Mesenchymal stem cell (in vitro differentiated cells and primary cell): ENCODE results near the gene RBP7.

Experiments used
- DNase-seq: peaks from one replicate; pipeline ENCODE4 v3.0.0-alpha.2; 2013
- H2AFZ ChIP-seq: one replicate; pipeline ENCODE4 v1.6.1; 2013; ENCODE audit warnings: low read depth, mild to moderate bottlenecking, control low read depth, inconsistent platforms, low read length, moderate library complexity
- H2AK5ac ChIP-seq: 2 replicates; pipeline ENCODE4 v1.6.1; 2013; ENCODE audit warnings: low read length, moderate library complexity, mild to moderate bottlenecking, inconsistent platforms; ENCODE audit not compliant: severe bottlenecking
- H2BK120ac ChIP-seq: one replicate; pipeline ENCODE4 v1.6.1; 2013; ENCODE audit warnings: low read depth, mild to moderate bottlenecking, inconsistent platforms, low read length, moderate library complexity
- H2BK12ac ChIP-seq, 2 experiments: one replicate each; pipeline ENCODE4 v1.6.1; 2013; ENCODE audit warnings: inconsistent platforms in 2 of 2, low read length in 2 of 2, mild to moderate bottlenecking in 2 of 2, moderate library complexity in 2 of 2, control low read depth in 1 of 2
- H2BK15ac ChIP-seq: one replicate; pipeline ENCODE4 v1.6.1; 2013; ENCODE audit warnings: mild to moderate bottlenecking, low read depth, inconsistent platforms; ENCODE audit not compliant: poor library complexity, severe bottlenecking
- H2BK5ac ChIP-seq: 2 replicates; pipeline ENCODE4 v1.6.1; 2013; ENCODE audit warnings: low read depth, mild to moderate bottlenecking, low read length, control low read depth, inconsistent platforms; ENCODE audit not compliant: poor library complexity, severe bottlenecking
- H3K14ac ChIP-seq, 2 experiments: one replicate each; pipeline ENCODE4 v1.6.1; 2013; ENCODE audit warnings: inconsistent platforms in 2 of 2, low read length in 2 of 2, control low read depth in 1 of 2, mild to moderate bottlenecking in 1 of 2, moderate library complexity in 1 of 2
- H3K18ac ChIP-seq, 2 experiments: one replicate each; pipeline ENCODE4 v1.6.1; 2013; ENCODE audit warnings: inconsistent platforms in 2 of 2, low read length in 2 of 2, control low read depth in 1 of 2, low read depth in 1 of 2, mild to moderate bottlenecking in 1 of 2
- H3K23ac ChIP-seq, 2 experiments: one replicate each; pipeline ENCODE4 v1.6.1; 2013; ENCODE audit warnings: inconsistent platforms in 2 of 2, low read length in 2 of 2, mild to moderate bottlenecking in 2 of 2, moderate library complexity in 2 of 2, control low read depth in 1 of 2
- H3K27ac ChIP-seq: 2 replicates; pipeline ENCODE4 v1.5.1; 2013; ENCODE audit warnings: mild to moderate bottlenecking, moderate library complexity, low read length, control low read depth, inconsistent platforms; ENCODE audit not compliant: poor library complexity, severe bottlenecking
- H3K27me3 ChIP-seq, 2 experiments: 2 replicates each; pipeline versions ENCODE4 v1.6.1 to v1.7.0; 2013; ENCODE audit warnings: low read length in 2 of 2, mild to moderate bottlenecking in 2 of 2, moderate library complexity in 2 of 2, control low read depth in 1 of 2, inconsistent platforms in 1 of 2; ENCODE audit not compliant: control insufficient read depth in 1 of 2, insufficient read depth in 1 of 2
- H3K36me3 ChIP-seq, 2 experiments: 2 replicates each; pipeline versions ENCODE4 v1.6.1 to v1.7.0; 2013; ENCODE audit warnings: low read length in 2 of 2, control low read depth in 1 of 2, inconsistent platforms in 1 of 2, low read depth in 1 of 2, mild to moderate bottlenecking in 1 of 2; ENCODE audit not compliant: insufficient read depth in 2 of 2, control insufficient read depth in 1 of 2
- H3K4ac ChIP-seq, 2 experiments: one replicate each; pipeline ENCODE4 v1.6.1; 2013; ENCODE audit warnings: inconsistent platforms in 2 of 2, low read length in 2 of 2, mild to moderate bottlenecking in 2 of 2, moderate library complexity in 2 of 2, control low read depth in 1 of 2, low read depth in 1 of 2
- H3K4me1 ChIP-seq: 2 replicates; pipeline ENCODE4 v1.6.1; 2013; ENCODE audit warnings: low read depth, low read length, control low read depth; ENCODE audit not compliant: control insufficient read depth, insufficient read depth
- H3K4me2 ChIP-seq: 2 replicates; pipeline ENCODE4 v1.6.1; 2013; ENCODE audit warnings: low read length, mild to moderate bottlenecking, inconsistent platforms; ENCODE audit not compliant: poor library complexity, severe bottlenecking
- H3K4me3 ChIP-seq, 2 experiments: 2 replicates each; pipeline versions ENCODE4 v1.5.1 to v1.7.0; 2013; ENCODE audit warnings: low read length in 2 of 2, mild to moderate bottlenecking in 2 of 2, control low read depth in 1 of 2, low read depth in 1 of 2; ENCODE audit not compliant: insufficient read depth in 1 of 2
- H3K79me1 ChIP-seq: replicated peaks from 2 replicates; pipeline ENCODE4 v1.6.1; 2013; ENCODE audit warnings: mild to moderate bottlenecking, control low read depth, low read length, inconsistent platforms; ENCODE audit not compliant: poor library complexity, severe bottlenecking
- H3K9ac ChIP-seq: 2 replicates; pipeline ENCODE4 v1.7.0; 2013; ENCODE audit warnings: mild to moderate bottlenecking, low read length, moderate library complexity
- H3K9me3 ChIP-seq: 2 replicates; pipeline ENCODE4 v1.7.0; 2013; ENCODE audit warnings: mild to moderate bottlenecking, low read length; ENCODE audit not compliant: control insufficient read depth
- H4K8ac ChIP-seq: one replicate; pipeline ENCODE4 v1.6.1; 2013; ENCODE audit warnings: inconsistent platforms, mild to moderate bottlenecking, low read length, moderate library complexity
- H4K91ac ChIP-seq: one replicate; pipeline ENCODE4 v1.6.1; 2013; ENCODE audit warnings: mild to moderate bottlenecking, low read length, inconsistent platforms
- WGBS: methylation state at CpG from one replicate; pipeline ENCODE4 v1.1.7; 2013; ENCODE audit warnings: mixed read lengths; 5-methylcytosine and 5-hydroxymethylcytosine counted together

Gene RBP7

GRCh38 chr1:10045480-10046355 lies 48.7 kb downstream of the RBP7 start:
- no peak overlapping the region for H3K4me2 ChIP-seq
- no peaks in the 10 kb centered on the region for H3K27me3 ChIP-seq
- no peak overlapping the region for H3K9ac ChIP-seq
- peak overlapping the region; percentile 19 for H2BK120ac ChIP-seq
- H3K23ac ChIP-seq = no peak overlapping the region
- H2BK12ac ChIP-seq = no peak overlapping the region
- peak overlapping the region; percentile 75 for H4K91ac ChIP-seq
- no peak overlapping the region for H2BK5ac ChIP-seq
- H3K18ac ChIP-seq = peak overlapping the region in 1 of 2 experiments; percentile 21
- peaks cover 43% of the 10 kb centered on the region for H3K79me1 ChIP-seq
- H3K4ac ChIP-seq = no peak overlapping the region
- no peak overlapping the region for H3K14ac ChIP-seq
- 92% methylated on average over 8 of the region's 8 CpGs for WGBS
- H3K9me3 ChIP-seq = no peaks in the 10 kb centered on the region
- peaks cover 7% of the 10 kb centered on the region for H3K4me1 ChIP-seq
- no peak overlapping the region for H4K8ac ChIP-seq
- no peak overlapping the region for H2AK5ac ChIP-seq
- peaks cover 18 to 21% of the 10 kb centered on the region in 2 experiments for H3K36me3 ChIP-seq
- no peak overlapping the region for H3K27ac ChIP-seq
- H2AFZ ChIP-seq = no peak overlapping the region
- peak; percentile 74 for DNase-seq
- peak overlapping the region in 1 of 2 experiments; percentile 39 for H3K4me3 ChIP-seq
- no peak overlapping the region for H2BK15ac ChIP-seq

- Histone ChIP-seq H3K4me2 (no peak overlapping the region), H3K9ac (peak overlapping the region; percentile 53), H2BK12ac (peak overlapping the region in 1 of 2 experiments; percentile 24), H3K18ac (peak overlapping the region in 1 of 2 experiments; percentile 46), H3K14ac (no peak overlapping the region), H3K4ac (peak overlapping the region in 1 of 2 experiments; percentile 59), H3K79me1 (peaks cover 48% of the 10 kb centered on the region), H3K36me3 (peaks cover 16 to 21% of the 10 kb centered on the region in 2 experiments), H3K4me1 (peaks cover 7% of the 10 kb centered on the region), H4K8ac (no peak overlapping the region), H3K9me3 (no peaks in the 10 kb centered on the region), H4K91ac (no peak overlapping the region), H2AK5ac (no peak overlapping the region), H3K23ac (no peak overlapping the region), H3K27ac (no peak overlapping the region), H2BK120ac (no peak overlapping the region), H2BK15ac (no peak overlapping the region), H3K27me3 (no peaks in the 10 kb centered on the region), H3K4me3 (peak overlapping the region in 1 of 2 experiments; percentile 39), H2AFZ (no peak overlapping the region), H2BK5ac (no peak overlapping the region)
- 95% methylated on average over 8 of the region's 8 CpGs for WGBS
- no peak for DNase-seq
These were observed 49.5 kb downstream of the RBP7 start for GRCh38 chr1:10046356-10047085.

- H3K4me2 ChIP-seq = no peak overlapping the region
- H2BK120ac ChIP-seq = no peak overlapping the region
- H4K8ac ChIP-seq = no peak overlapping the region
- H3K27ac ChIP-seq = no peak overlapping the region
- no peak for DNase-seq
- no peak overlapping the region for H3K14ac ChIP-seq
- peak overlapping the region; percentile 39 for H4K91ac ChIP-seq
- no peak overlapping the region for H3K4ac ChIP-seq
- no peak overlapping the region for H3K4me3 ChIP-seq
- H2AFZ ChIP-seq = no peak overlapping the region
- H3K23ac ChIP-seq = no peak overlapping the region
- H3K9ac ChIP-seq = no peak overlapping the region
- H2BK12ac ChIP-seq = no peak overlapping the region
- H3K27me3 ChIP-seq = no peaks in the 10 kb centered on the region
- peaks cover 55% of the 10 kb centered on the region for H3K79me1 ChIP-seq
- H3K18ac ChIP-seq = no peak overlapping the region
- WGBS = 100% methylated on average over 2 of the region's 3 CpGs
- no peak overlapping the region for H2BK5ac ChIP-seq
- H3K9me3 ChIP-seq = no peaks in the 10 kb centered on the region
- H2BK15ac ChIP-seq = no peak overlapping the region
- H3K36me3 ChIP-seq = peaks cover 13 to 15% of the 10 kb centered on the region in 2 experiments
- peaks cover 7% of the 10 kb centered on the region for H3K4me1 ChIP-seq
- no peak overlapping the region for H2AK5ac ChIP-seq
These were observed 51.6 kb downstream of the RBP7 start for GRCh38 chr1:10048601-10049000.

GRCh38 chr1:10050611-10051010 lies 53.6 kb downstream of the RBP7 start:
- Histone ChIP-seq H3K4me2 (no peak overlapping the region), H3K4ac (no peak overlapping the region), H3K9ac (no peak overlapping the region), H3K27me3 (no peaks in the 10 kb centered on the region), H3K36me3 (peaks cover 7 to 8% of the 10 kb centered on the region in 2 experiments), H3K4me1 (peaks cover 9% of the 10 kb centered on the region), H3K14ac (no peak overlapping the region), H2AK5ac (no peak overlapping the region), H3K9me3 (no peaks in the 10 kb centered on the region), H3K18ac (no peak overlapping the region), H2BK15ac (no peak overlapping the region), H4K8ac (no peak overlapping the region), H2AFZ (no peak overlapping the region), H2BK12ac (no peak overlapping the region), H2BK120ac (no peak overlapping the region), H3K4me3 (no peak overlapping the region), H3K79me1 (peaks cover 44% of the 10 kb centered on the region), H2BK5ac (no peak overlapping the region), H4K91ac (no peak overlapping the region), H3K27ac (no peak overlapping the region), H3K23ac (no peak overlapping the region)
- no peak for DNase-seq
- WGBS = 97% methylated on average over 3 of the region's 3 CpGs
